Measurements from ENCODE around the gene PTPN3. TPM values are rescaled to one million over a fixed set of nuclear protein-coding genes. Genes with fewer than 3 reads are reported as not detected.

PTPN3 gene
- polyA plus RNA-seq, 1 donor (not counting 4 experiments of a cell fraction or from before 2014, with no cell fraction given), result 19.9 TPM

DNA sequence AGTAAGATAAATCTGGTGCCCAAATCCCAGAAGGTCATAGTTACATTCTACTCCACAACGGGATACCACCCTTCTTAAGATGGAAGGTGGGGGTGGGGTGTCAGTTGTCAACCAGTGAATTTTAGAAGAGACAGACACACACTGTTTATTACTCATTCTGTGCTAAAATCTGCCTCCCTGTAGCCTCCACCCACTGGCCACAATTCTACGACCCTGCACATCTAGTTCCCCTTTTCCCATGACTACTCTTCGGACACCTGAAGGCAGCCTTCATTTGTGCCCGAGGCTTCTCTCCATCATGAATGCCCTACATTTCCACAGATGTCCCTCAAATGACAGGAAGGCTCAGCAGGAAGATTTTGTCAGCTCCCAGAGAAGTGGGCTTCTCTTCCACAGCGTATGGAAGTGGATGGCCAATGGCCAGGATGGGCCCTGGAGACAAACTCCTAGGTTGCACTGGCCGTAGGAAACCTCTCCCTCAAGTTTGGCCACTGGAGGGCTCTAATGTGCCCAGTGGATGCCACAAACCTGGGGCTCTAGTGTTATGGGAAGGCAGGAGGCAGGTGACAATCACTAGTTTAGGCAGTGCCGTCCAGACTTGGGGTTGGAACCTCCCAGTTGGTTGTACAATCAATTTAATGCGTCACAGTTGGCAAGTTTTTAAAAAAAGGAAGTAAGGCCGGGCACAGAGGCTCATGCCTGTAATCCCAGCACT, 46.6 kb downstream of the PTPN3 start:
- Histone ChIP-seq H3K9ac (ENCODE audit: control insufficient read depth, extremely low read depth, insufficient read depth, low read length) (no peak overlapping the region), H2AFZ (ENCODE audit: control insufficient read depth, low read length) (no peak overlapping the region), H3K9me1 (ENCODE audit: control insufficient read depth, extremely low read depth, insufficient read depth, low read length) (no peaks in the 10 kb centered on the region), H3K27me3 (ENCODE audit: control insufficient read depth, extremely low read depth, insufficient read depth, low read length) (no peaks in the 10 kb centered on the region), H3K27ac (ENCODE audit: control insufficient read depth, insufficient read depth, low read length) (no peak overlapping the region), H3K4me1 (ENCODE audit: control insufficient read depth, extremely low read depth, insufficient read depth, low read length) (peaks cover 56% of the 10 kb centered on the region), H3K9me3 (ENCODE audit: control insufficient read depth, low read depth, low read length) (no peaks in the 10 kb centered on the region), H3K4me3 (ENCODE audit: control insufficient read depth in 2 of 3, extremely low read depth in 1 of 3, insufficient read depth in 2 of 3, low read depth in 1 of 3, low read length in 3 of 3) (no peak overlapping the region), H3K4me2 (ENCODE audit: control insufficient read depth, extremely low read depth, insufficient read depth, low read depth, low read length) (no peak overlapping the region), H3K79me2 (ENCODE audit: control insufficient read depth, insufficient read depth, low read length) (no peaks in the 10 kb centered on the region), H3K36me3 (ENCODE audit: control insufficient read depth in 2 of 2, extremely low read depth in 1 of 2, insufficient read depth in 2 of 2, low read length in 2 of 2) (peaks cover 7 to 20% of the 10 kb centered on the region in 2 experiments), H4K20me1 (ENCODE audit: control insufficient read depth, extremely low read depth, insufficient read depth, low read length) (no peaks in the 10 kb centered on the region)
- dilution Hi-C loops (cut with MboI; ENCODE audit: extremely low pct_ligation_motif_present, low sequenced_read_pairs), result no loop called here
- DNase-seq (ENCODE audit: low read depth, low spot score) (no peak), FAIRE-seq (no peak)
- TF ChIP-seq EZH2 (IDR thresholded peaks at IDR 0.05; ENCODE audit: low read length) (no peak), CTCF (optimal IDR thresholded peaks at IDR 0.05 in 1 of 3, IDR thresholded peaks at IDR 0.05 in 1 of 3, conservative IDR thresholded peaks at IDR 0.05 in 1 of 3; ENCODE audit: extremely low read depth in 1 of 3, insufficient read depth in 2 of 3, low read length in 3 of 3) (peak in 1 of 3 experiments; percentile 29)

- Histone ChIP-seq H3K27me3 (ENCODE audit: control insufficient read depth, extremely low read depth, insufficient read depth, low read length) (no peaks in the 10 kb centered on the region), H3K4me2 (ENCODE audit: control insufficient read depth, extremely low read depth, insufficient read depth, low read depth, low read length) (no peak overlapping the region), H3K9me1 (ENCODE audit: control insufficient read depth, extremely low read depth, insufficient read depth, low read length) (no peaks in the 10 kb centered on the region), H3K9me3 (ENCODE audit: control insufficient read depth, low read depth, low read length) (no peaks in the 10 kb centered on the region), H3K36me3 (ENCODE audit: control insufficient read depth in 2 of 2, extremely low read depth in 1 of 2, insufficient read depth in 2 of 2, low read length in 2 of 2) (peaks cover 3 to 12% of the 10 kb centered on the region in 2 experiments), H2AFZ (ENCODE audit: control insufficient read depth, low read length) (no peak overlapping the region), H3K79me2 (ENCODE audit: control insufficient read depth, insufficient read depth, low read length) (no peaks in the 10 kb centered on the region), H3K9ac (ENCODE audit: control insufficient read depth, extremely low read depth, insufficient read depth, low read length) (no peak overlapping the region), H3K4me1 (ENCODE audit: control insufficient read depth, extremely low read depth, insufficient read depth, low read length) (peaks cover 54% of the 10 kb centered on the region), H3K4me3 (ENCODE audit: control insufficient read depth in 2 of 3, extremely low read depth in 1 of 3, insufficient read depth in 2 of 3, low read depth in 1 of 3, low read length in 3 of 3) (no peak overlapping the region), H4K20me1 (ENCODE audit: control insufficient read depth, extremely low read depth, insufficient read depth, low read length) (no peaks in the 10 kb centered on the region), H3K27ac (ENCODE audit: control insufficient read depth, insufficient read depth, low read length) (peak overlapping the region; percentile 37)
- DNase-seq (ENCODE audit: low read depth, low spot score) (no peak), FAIRE-seq (no peak)
- dilution Hi-C loops (cut with MboI; ENCODE audit: extremely low pct_ligation_motif_present, low sequenced_read_pairs), result no loop called here
- TF ChIP-seq CTCF (optimal IDR thresholded peaks at IDR 0.05 in 1 of 3, IDR thresholded peaks at IDR 0.05 in 1 of 3, conservative IDR thresholded peaks at IDR 0.05 in 1 of 3; ENCODE audit: extremely low read depth in 1 of 3, insufficient read depth in 2 of 3, low read length in 3 of 3) (no peak), EZH2 (IDR thresholded peaks at IDR 0.05; ENCODE audit: low read length) (no peak)
Measured at GRCh38 chr9:109450346-109450745, 47.8 kb downstream of the PTPN3 start.
